Measurements from ENCODE around the gene STAP2.
A peak's percentile ranks its signal among the peaks of the same experiment; 100 is the strongest.

STAP2 gene

GRCh38 chr19:4370418-4371041, 31.9 kb upstream of the STAP2 start:
- no peak for TF ChIP-seq CTCF (conservative IDR thresholded peaks at IDR 0.05; ENCODE audit: control insufficient read depth, insufficient read depth, low read depth, low read length)
- H3K4me3 ChIP-seq (ENCODE audit: control insufficient read depth, low read depth, low read length), result no peak overlapping the region
- DNase-seq (ENCODE audit: low read depth), result no peak

GRCh38 chr19:4369888-4370260, 31.2 kb upstream of the STAP2 start:
- H3K4me3 ChIP-seq (ENCODE audit: control insufficient read depth, low read depth, low read length), result no peak overlapping the region

GRCh38 chr19:4369109-4369887, 30.7 kb upstream of the STAP2 start:
- peak; percentile 47 for DNase-seq (ENCODE audit: low read depth)
- no peak overlapping the region for H3K4me3 ChIP-seq (ENCODE audit: control insufficient read depth, low read depth, low read length)
- TF ChIP-seq CTCF (conservative IDR thresholded peaks at IDR 0.05; ENCODE audit: control insufficient read depth, insufficient read depth, low read depth, low read length), result no peak

More at GRCh38 chr19:4369888-4370260, 31.2 kb upstream of the STAP2 start:
- TF ChIP-seq CTCF (conservative IDR thresholded peaks at IDR 0.05; ENCODE audit: control insufficient read depth, insufficient read depth, low read depth, low read length), result peak; percentile 44
- DNase-seq (ENCODE audit: low read depth), result peak; percentile 59

- TF ChIP-seq CTCF (conservative IDR thresholded peaks at IDR 0.05; ENCODE audit: control insufficient read depth, insufficient read depth, low read depth, low read length), result no peak
- no peak overlapping the region for H3K4me3 ChIP-seq (ENCODE audit: control insufficient read depth, low read depth, low read length)
- DNase-seq (ENCODE audit: low read depth), result peak; percentile 27
Measured at GRCh38 chr19:4368128-4368820, 29.6 kb upstream of the STAP2 start.

- no peak for TF ChIP-seq CTCF (conservative IDR thresholded peaks at IDR 0.05; ENCODE audit: control insufficient read depth, insufficient read depth, low read depth, low read length)
- DNase-seq (ENCODE audit: low read depth), result no peak
Measured at GRCh38 chr19:4367781-4368127, 29.1 kb upstream of the STAP2 start.

GRCh38 chr19:4367336-4367723, 28.7 kb upstream of the STAP2 start:
- no peak overlapping the region for H3K4me3 ChIP-seq (ENCODE audit: control insufficient read depth, low read depth, low read length)
- TF ChIP-seq CTCF (conservative IDR thresholded peaks at IDR 0.05; ENCODE audit: control insufficient read depth, insufficient read depth, low read depth, low read length), result no peak
- DNase-seq (ENCODE audit: low read depth), result no peak

More at GRCh38 chr19:4367781-4368127, 29.1 kb upstream of the STAP2 start:
- no peak overlapping the region for H3K4me3 ChIP-seq (ENCODE audit: control insufficient read depth, low read depth, low read length)
